ENCODE data around the gene EMILIN3. TPM values are rescaled to one million over a fixed set of nuclear protein-coding genes. Genes with fewer than 3 reads are reported as not detected.

The EMILIN3 gene, protein sequence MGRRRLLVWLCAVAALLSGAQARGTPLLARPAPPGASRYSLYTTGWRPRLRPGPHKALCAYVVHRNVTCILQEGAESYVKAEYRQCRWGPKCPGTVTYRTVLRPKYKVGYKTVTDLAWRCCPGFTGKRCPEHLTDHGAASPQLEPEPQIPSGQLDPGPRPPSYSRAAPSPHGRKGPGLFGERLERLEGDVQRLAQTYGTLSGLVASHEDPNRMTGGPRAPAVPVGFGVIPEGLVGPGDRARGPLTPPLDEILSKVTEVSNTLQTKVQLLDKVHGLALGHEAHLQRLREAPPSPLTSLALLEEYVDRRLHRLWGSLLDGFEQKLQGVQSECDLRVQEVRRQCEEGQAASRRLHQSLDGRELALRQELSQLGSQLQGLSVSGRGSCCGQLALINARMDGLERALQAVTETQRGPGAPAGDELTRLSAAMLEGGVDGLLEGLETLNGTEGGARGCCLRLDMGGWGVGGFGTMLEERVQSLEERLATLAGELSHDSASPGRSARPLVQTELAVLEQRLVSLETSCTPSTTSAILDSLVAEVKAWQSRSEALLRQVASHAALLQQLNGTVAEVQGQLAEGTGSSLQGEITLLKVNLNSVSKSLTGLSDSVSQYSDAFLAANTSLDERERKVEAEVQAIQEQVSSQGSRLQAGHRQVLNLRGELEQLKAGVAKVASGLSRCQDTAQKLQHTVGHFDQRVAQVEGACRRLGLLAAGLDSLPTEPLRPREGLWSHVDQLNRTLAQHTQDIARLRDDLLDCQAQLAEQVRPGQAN
- total RNA-seq (2021; fragmentation: NEBNext Ultra II Directional; extraction: Animal tissue kit (Norgen Biotek cat#: 25700)) (3.5 and 3.8 TPM in 2 replicates), polyA plus RNA-seq (2011; rRNA removed) (5.2 TPM in 2 replicates), polyA minus RNA-seq (2011; rRNA and poly(A)+ RNA removed) (5.0 and 5.7 TPM in 2 replicates)
- polyA plus RNA-seq (2011; cell fraction: cytosol; rRNA removed): 5.3 TPM
- polyA plus RNA-seq (2011; cell fraction: nucleus; rRNA removed): 7.2 TPM
- polyA plus RNA-seq (2012, experiment 1 of 2): 2.5 to 5.5 TPM (median 4.5 TPM) in 4 replicates
- 4.1 TPM for polyA plus RNA-seq (2012, experiment 2 of 2)
- 3.9 TPM for polyA plus RNA-seq (2013, experiment 1 of 2)
- polyA plus RNA-seq (2013, experiment 2 of 2): 3.8 TPM
- polyA minus RNA-seq (2011; cell fraction: cytosol; rRNA and poly(A)+ RNA removed): 4.8 TPM
- 4.5 TPM for polyA minus RNA-seq (2011; cell fraction: nucleus; rRNA and poly(A)+ RNA removed)
- long read RNA-seq, experiment 1, partial matches to known transcripts: 0 of 5 reads
- long read RNA-seq, experiment 1, other reads (novel, unspliced or antisense): 4 of 5 reads
- long read RNA-seq, experiment 2: 0 reads

DNA sequence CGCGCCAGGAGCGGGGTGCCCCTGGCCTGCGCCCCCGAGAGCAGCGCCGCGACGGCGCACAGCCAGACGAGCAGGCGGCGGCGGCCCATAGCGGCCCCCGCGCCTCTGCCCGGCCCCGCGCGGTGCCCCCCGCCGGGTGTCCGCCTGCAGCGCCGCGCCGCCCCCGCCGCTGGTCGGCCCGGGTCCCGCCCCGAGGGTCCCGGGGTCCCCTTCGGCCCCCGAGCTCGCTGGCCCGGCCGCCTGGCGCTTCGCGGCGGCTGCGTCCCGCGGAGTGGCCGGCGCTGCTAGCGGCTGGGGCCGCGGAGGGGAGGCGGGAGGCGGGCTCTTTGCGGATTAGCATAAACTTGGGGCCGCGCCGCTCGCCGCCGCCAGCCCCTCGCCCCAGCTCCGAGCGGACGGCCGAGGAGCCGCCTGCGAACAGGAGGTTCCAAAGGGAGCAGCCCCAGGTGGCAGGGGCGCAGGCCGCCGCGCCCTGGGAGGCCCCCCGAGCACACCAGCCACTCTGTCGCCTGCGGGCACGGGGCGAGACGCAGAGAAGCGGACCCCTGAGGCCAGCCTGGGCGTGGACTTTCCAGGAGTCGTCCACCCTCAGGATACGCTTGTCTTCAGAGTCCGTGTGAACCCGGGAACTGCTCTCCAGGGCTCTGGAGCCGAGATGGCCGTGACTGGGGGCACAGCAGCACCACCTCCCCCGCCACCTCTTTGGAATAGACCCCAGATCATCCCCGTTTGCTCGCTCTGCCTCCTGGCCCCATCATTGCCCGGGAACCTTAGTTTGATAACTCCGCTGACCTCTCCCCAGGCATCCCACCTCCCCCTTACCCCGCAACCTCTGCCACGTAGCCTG is at the start of gene EMILIN3:
EMILIN3 (minus strand) TSS at position 273 of the 847 bp plus-strand sequence; CDS start at position 89, 184 bp downstream.
- H4K91ac ChIP-seq (replicated peaks; ENCODE audit: insufficient read length, low read length): no peak within 1 kb of the TSS
- no peak within 1 kb of the TSS for H3K56ac ChIP-seq (replicated peaks; ENCODE audit: insufficient read length, low read depth, low read length)
- no peak within 1 kb of the TSS; the same call in 1 of the 2 replicates for H2AFZ ChIP-seq (ENCODE audit: low read length)
- H3K79me2 ChIP-seq (ENCODE audit: control insufficient read depth in 1 of 2, insufficient read depth in 2 of 2, low read length in 2 of 2): no peaks in the 10 kb centered on the region
- H4K8ac ChIP-seq (ENCODE audit: extremely low read depth, insufficient read depth, low read length): peak within 1 kb of the TSS; percentile 43; the same call in 1 of the 2 replicates
- ChIA-PET CTCF (ENCODE audit: partially characterized antibody) (interaction anchor here (0.9 to 1.7 kb wide), 6 partner anchors 10 to 208 kb away, joined by 3 to 6 read pairs (median 4); no protein-coding TSS in a partner anchor), POLR2A (ENCODE audit: partially characterized antibody) (interaction anchor here (1.2 kb wide), 1 partner anchor 21 kb away, joined by 3 read pairs; no protein-coding TSS in a partner anchor)
- H2BK15ac ChIP-seq (ENCODE audit: low read length): peak within 1 kb of the TSS; percentile 95; the same call in 1 of the 2 replicates
- H2BK5ac ChIP-seq (ENCODE audit: low read depth, low read length): no peak within 1 kb of the TSS
- H3K9ac ChIP-seq (replicated peaks in 1 of 4; ENCODE audit: extremely low read depth in 1 of 4, low read depth in 3 of 4, low read length in 3 of 4): peak within 1 kb of the TSS in 2 of 4 experiments; percentile 24 to 68; a peak in 3 of 7 replicates
- H3K27ac ChIP-seq (ENCODE audit: low read depth, low read length): no peak within 1 kb of the TSS
- no peak within 1 kb of the TSS for H3K14ac ChIP-seq (ENCODE audit: insufficient read length)
- peaks cover 8 to 9% of the 10 kb centered on the region in 2 experiments; a peak in 3 of 4 replicates for H3K9me3 ChIP-seq (ENCODE audit: insufficient read depth in 2 of 2, low read depth in 1 of 2, low read length in 1 of 2)
- H3K23me2 ChIP-seq (ENCODE audit: low read depth, low read length): peaks cover 7% of the 10 kb centered on the region; the same call in 1 of the 2 replicates
- H2BK12ac ChIP-seq (ENCODE audit: low read depth, low read length): peak within 1 kb of the TSS; percentile 80; the same call in 1 of the 2 replicates
- peak within 1 kb of the TSS; percentile 63 to 98 for H3K4me2 ChIP-seq (ENCODE audit: insufficient read depth in 1 of 2, low read depth in 2 of 2, low read length in 2 of 2)
- DNase-seq (ENCODE audit: low read depth in 1 of 2, low spot score in 2 of 2): peak in 1 of 2 experiments; percentile 69
- H4K20me1 ChIP-seq (replicated peaks in 1 of 2; ENCODE audit: control insufficient read depth in 1 of 2, insufficient read depth in 2 of 2, low read length in 2 of 2): peaks cover 2 to 8% of the 10 kb centered on the region in 2 experiments
- 6% methylated on average over 40 of the region's 93 CpGs; no CpG with 5 or more reads in 1 of the 2 experiments for WGBS, 2 experiments (ENCODE audit: extremely low coverage in 1 of 2, insufficient coverage in 1 of 2, insufficient read length in 1 of 2, insufficient replicate concordance in 2 of 2, low coverage in 1 of 2, low lambda C conversion rate in 2 of 2, missing lambda C conversion rate in 1 of 2)
- no peaks in the 10 kb centered on the region for H3K79me1 ChIP-seq (ENCODE audit: low read depth, low read length)
- no peak within 1 kb of the TSS for H3K4ac ChIP-seq (replicated peaks; ENCODE audit: insufficient read length, low read depth, low read length)
- FAIRE-seq: no peak
- H3K27me3 ChIP-seq (replicated peaks in 1 of 4; ENCODE audit: control insufficient read depth in 3 of 4, extremely low read depth in 1 of 4, insufficient read depth in 3 of 4, low read length in 3 of 4): peaks cover 18 to 40% (median 36%) of the 10 kb centered on the region in 4 experiments
- no peak within 1 kb of the TSS for H4K5ac ChIP-seq (ENCODE audit: insufficient read length, low read depth, low read length)
- H3K4me3 ChIP-seq (ENCODE audit: extremely low read depth in 1 of 4, insufficient read depth in 2 of 4, low read depth in 3 of 4, low read length in 4 of 4): peak within 1 kb of the TSS; percentile 36 to 72 (median 70)
- peaks cover 0 to 2% (median 0%) of the 10 kb centered on the region in 4 experiments; a peak in 3 of 7 replicates for H3K4me1 ChIP-seq (replicated peaks in 1 of 4; ENCODE audit: control insufficient read depth in 3 of 4, insufficient read depth in 4 of 4, low read length in 3 of 4)
- no peak within 1 kb of the TSS for H2BK120ac ChIP-seq (replicated peaks; ENCODE audit: low read depth, low read length)
- no peaks in the 10 kb centered on the region for H3K36me3 ChIP-seq (ENCODE audit: control insufficient read depth in 2 of 4, insufficient read depth in 4 of 4, low read length in 3 of 4)
- H2BK20ac ChIP-seq (ENCODE audit: low read length): no peak within 1 kb of the TSS
- no peak within 1 kb of the TSS for H3K23ac ChIP-seq (ENCODE audit: insufficient read length)
- no peak within 1 kb of the TSS for H2AK5ac ChIP-seq (ENCODE audit: low read depth, low read length)
- H3K18ac ChIP-seq (ENCODE audit: extremely low read depth, low read length): peak within 1 kb of the TSS; percentile 32; the same call in 1 of the 2 replicates
- no peak for TF ChIP-seq HDAC2 (IDR thresholded peaks at IDR 0.05; ENCODE audit: borderline replicate concordance in 1 of 2, low read depth in 2 of 2, low read length in 2 of 2)
- no peak for TF ChIP-seq RAD21 (IDR thresholded peaks at IDR 0.05 in 1 of 2, conservative IDR thresholded peaks at IDR 0.05 in 1 of 2; ENCODE audit: low read depth in 2 of 2, low read length in 2 of 2)
- TF ChIP-seq, protein P1, sequence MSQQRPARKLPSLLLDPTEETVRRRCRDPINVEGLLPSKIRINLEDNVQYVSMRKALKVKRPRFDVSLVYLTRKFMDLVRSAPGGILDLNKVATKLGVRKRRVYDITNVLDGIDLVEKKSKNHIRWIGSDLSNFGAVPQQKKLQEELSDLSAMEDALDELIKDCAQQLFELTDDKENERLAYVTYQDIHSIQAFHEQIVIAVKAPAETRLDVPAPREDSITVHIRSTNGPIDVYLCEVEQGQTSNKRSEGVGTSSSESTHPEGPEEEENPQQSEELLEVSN (IDR thresholded peaks at IDR 0.05): no peak

Measured in H1 (cell line).